IPS-11a (cell line): ENCODE measurements around the gene NCKAP5L.

Source experiments
- H3K4me3 ChIP-seq: one replicate; pipeline ENCODE4 v1.5.1; 2013; ENCODE audit warnings: low read depth, low read length, control low read depth

Gene NCKAP5L

DNA sequence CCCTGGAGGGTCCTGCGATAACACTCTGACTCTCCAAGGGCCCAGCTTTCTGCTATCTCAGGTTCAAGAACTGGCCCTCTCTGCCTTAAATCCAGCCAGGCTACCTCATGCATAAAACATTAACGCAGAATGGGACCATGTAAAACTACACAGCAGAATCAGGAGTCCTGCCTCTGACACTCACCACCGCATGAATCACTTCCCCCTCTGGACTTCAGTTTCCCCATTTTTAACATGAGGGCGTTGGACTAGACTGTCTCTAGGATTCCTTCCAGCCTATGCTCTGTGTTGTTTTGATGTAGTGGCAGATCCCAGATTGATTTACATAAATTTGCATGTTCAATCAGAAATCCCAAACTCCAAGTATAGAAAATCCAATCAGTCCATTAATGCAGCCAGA is 3.3 kb downstream of the NCKAP5L start:
- no peak overlapping the region for H3K4me3 ChIP-seq

GRCh38 chr12:49824416-49824815 is 3.8 kb downstream of the NCKAP5L start:
- H3K4me3 ChIP-seq: no peak overlapping the region

GRCh38 chr12:49823951-49824350 is 4.3 kb downstream of the NCKAP5L start:
- H3K4me3 ChIP-seq: no peak overlapping the region

DNA sequence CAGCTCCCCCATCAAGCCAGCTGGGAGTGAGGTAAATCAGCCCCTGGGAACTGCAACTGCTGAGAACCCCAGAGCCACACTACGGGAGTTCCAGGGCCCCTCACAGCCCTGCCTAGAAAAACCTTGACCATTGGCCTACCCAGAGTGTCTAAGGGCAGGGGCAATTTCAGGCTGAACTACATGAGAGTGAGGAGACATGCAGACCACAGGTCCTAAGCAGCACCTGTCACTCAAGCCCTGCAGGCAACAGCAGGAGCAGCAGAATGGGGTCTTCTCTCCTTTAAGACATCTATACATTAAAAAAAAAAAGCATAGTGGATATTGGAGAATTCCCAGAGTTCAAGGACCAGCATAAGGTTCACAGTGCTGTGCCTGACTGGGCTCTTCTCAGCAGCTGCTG is 4.9 kb downstream of the NCKAP5L start:
- H3K4me3 ChIP-seq: no peak overlapping the region

DNA sequence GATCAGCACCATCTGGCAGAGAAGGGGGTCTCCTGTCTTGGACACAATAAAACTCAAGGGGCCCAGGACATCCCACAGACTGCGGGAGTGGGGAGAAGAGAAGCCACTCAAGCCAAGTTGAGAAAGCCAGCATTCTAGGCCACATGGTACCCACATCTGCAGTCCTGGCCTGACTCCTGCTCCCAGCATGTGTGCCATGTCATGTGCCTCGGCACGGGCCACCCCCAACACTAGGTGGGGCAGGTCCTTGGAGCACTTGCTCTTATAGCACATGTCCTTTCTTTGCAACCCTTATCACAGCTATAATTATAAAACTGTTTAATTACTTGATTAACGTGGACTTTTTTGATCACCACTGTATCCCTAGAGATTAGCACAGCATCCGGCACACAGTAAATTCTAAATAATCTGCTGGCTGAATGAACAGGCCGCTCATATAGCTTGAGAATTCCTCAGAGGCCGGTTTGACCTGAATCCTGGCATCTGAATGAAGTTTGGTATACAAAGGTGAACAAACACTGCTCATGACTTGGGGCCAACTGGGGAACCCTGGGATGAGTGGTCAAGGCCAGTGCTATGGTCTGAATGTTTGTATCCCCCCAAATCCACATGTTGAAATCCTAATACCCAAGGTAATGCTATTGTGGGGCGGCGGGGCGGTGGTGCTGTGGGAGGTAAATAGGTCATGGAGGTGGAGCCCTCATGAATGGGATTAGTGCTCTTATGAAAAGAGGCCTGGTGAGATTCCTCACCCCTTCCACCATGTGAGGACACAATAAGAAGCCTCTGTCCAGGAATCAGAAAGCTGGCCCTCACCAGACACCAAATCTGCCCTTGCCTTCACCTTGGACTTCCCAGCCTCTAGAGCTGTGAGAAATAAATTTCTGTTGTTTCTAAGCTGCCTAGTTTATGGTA is 6.6 kb downstream of the NCKAP5L start:
- H3K4me3 ChIP-seq: no peak overlapping the region

DNA sequence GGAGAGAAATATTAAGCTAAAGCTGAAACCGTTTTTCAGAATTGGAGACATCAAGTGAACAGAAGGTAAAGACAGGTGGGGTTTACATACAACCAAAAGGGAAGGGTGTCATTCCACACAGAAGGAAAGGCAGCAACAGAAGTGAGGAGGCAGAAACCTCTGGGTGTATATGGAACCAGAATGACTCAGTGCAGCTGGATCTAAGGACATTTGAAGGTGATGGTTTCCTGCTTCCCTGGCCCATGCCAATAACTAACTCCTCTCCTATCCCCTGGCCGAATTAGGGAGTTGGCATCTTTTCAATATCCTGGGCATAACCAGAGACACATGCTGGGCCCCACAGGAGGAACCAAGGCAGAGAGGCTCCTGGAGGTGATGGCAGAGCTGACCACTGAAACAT is 8.4 kb downstream of the NCKAP5L start:
- no peak overlapping the region for H3K4me3 ChIP-seq

- H3K4me3 ChIP-seq: no peak overlapping the region
Measured at GRCh38 chr12:49818241-49818895, 9.8 kb downstream of the NCKAP5L start.

- H3K4me3 ChIP-seq: no peak overlapping the region
Measured at GRCh38 chr12:49813131-49813530, 15.1 kb downstream of the NCKAP5L start.

DNA sequence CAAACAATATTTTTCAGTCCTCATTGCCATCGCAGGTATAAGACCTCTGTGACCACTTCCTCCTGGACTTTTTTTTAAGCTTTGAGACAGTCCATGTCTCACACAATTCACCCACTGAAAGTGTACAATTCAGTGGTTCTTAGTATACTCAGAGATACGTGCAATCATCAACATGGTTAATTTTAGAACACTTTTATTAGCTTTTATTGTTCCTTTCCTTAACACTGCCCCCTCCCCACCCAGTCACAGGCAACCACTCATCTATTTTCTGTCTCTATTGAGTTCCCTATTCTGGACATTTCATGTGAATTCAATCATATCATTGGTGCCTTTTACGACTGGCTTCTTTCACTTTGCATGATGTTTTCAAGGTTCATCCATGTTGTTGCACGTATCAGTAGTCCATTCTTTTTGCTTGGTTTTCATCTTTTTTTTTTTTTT is 16.2 kb downstream of the NCKAP5L start:
- no peak overlapping the region for H3K4me3 ChIP-seq

- no peak overlapping the region for H3K4me3 ChIP-seq
Measured at GRCh38 chr12:49811136-49811535, 17.1 kb downstream of the NCKAP5L start.

DNA sequence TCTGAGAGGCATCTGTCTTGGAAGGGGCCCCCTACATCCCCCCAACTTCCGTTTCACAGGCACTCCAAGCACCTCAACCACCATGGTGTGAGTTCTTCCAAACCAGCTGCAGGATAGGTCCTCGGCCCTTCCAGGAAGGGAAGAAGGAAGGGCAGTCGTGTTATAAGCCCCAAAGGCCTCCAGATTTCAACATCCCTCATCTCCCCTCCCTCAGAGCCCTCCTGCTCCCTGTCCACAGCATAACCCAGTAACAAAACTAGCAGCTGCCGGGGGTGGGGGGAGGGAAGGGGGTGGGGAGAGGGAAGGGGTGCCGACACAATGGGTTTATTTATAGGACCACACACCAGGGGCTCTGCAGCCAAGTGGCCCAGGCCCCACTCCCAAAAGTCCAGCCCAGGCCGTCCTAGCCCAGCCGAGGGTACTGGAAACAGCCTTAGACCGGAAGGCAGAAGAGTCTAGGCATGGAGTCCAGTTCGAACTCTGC is 18.3 kb downstream of the NCKAP5L start:
- H3K4me3 ChIP-seq: no peak overlapping the region

DNA sequence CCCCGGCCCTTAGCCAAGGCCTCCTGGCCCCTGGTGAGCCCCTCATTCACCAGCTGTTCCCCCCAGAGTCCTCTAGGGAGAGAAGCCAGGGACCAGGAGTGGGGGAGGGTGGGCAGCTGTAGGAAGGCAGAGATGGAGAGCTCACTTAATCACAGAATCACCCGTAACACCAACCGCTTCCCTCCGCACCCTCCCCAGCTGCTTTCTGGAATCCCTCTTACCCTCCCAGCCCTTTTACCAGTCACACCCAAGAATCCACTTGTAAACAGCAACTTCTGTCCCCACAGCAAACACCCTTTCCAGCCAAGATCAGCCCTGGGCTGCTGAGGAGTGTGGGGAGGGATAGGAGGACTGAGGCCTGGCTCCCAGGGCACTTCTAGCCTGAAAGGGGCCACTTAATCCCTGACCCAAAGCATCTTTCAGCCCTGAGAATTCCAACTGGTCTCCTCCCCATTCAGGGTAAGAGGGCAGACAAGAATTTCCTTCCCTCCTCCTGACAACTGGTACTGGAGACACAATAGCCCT is 18.8 kb downstream of the NCKAP5L start:
- H3K4me3 ChIP-seq: no peak overlapping the region

DNA sequence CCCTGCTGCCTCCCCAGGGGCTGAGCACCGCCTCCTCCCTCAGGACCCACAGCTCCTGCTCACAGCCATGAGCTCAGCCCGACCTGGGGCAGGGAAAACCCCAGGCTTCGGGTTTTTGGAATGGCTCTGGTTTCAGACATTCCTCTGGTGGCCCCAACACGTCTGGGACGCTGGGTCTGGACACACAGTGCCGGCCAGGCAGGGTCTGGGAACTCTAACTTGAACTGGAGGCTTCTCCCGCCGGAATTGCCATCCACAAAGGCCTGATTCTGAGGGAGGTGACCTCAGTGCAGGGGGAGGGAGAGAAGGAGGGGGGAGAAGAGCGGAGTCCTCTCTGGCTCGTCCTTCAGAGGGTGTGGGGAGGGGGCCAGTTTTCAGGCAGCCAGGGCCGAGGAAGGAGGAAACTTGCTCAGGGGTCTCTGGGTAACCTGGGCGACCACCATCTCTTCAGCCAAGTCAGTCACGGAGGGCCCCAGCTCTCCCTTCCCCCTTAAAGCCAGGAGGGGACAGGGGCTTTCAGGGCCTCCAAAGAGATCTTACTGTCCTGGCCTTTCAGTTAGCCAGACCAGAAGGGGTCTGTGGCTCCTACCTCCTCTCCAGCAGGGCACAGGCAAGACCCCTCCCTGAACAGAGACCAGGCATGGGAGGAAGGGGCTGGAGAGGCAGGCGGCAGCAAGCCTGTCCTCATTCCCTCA is 19.4 kb downstream of the NCKAP5L start:
- no peak overlapping the region for H3K4me3 ChIP-seq

GRCh38 chr12:49807991-49808580 is 20.1 kb downstream of the NCKAP5L start:
- no peak overlapping the region for H3K4me3 ChIP-seq

- H3K4me3 ChIP-seq: no peak overlapping the region
Measured at GRCh38 chr12:49806877-49807276, 21.3 kb downstream of the NCKAP5L start.

DNA sequence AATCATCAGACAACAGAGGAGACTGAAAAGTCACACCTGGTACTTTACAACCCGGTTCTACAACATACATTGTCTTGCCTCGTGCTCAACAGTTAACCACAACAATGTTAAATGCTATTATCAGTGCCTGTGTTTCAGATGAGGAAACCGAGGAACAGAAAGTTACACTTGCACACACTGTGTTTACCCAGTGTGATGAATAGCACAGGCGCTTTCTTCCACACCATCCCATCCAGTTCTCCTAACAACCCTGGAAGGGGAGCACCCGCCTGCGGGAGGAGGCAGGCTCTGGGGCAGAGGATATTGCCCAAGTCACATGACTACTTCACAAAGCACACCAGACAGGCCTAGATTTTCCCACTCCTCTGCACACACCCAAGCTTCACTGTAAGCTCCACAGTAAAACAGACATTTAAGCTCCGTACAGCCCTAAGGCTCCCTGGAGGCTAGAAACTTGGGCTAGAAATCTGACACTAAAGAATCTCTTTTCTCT is 21.8 kb downstream of the NCKAP5L start:
- no peak overlapping the region for H3K4me3 ChIP-seq

DNA sequence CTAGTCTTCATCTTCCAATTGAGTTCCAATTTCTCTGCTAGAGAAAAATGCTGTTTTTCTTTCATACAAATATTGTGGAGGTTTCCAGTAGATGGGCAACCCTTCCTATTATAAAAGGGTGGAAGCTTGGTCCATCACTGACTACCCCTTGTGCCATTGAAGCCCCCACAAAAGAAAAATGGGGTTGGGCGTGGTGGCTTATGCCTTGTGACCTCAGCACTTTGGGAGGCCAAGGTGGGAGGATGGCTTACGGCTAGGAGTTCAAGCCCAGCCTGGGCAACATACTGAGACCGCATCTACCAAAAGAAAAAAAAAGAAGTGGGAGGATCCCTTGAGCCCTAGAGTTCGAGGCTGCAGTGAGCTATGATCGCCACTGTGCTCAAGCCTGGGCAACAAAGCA is 22.8 kb downstream of the NCKAP5L start:
- no peak overlapping the region for H3K4me3 ChIP-seq

GRCh38 chr12:49804821-49805220 is 23.4 kb downstream of the NCKAP5L start:
- no peak overlapping the region for H3K4me3 ChIP-seq

DNA sequence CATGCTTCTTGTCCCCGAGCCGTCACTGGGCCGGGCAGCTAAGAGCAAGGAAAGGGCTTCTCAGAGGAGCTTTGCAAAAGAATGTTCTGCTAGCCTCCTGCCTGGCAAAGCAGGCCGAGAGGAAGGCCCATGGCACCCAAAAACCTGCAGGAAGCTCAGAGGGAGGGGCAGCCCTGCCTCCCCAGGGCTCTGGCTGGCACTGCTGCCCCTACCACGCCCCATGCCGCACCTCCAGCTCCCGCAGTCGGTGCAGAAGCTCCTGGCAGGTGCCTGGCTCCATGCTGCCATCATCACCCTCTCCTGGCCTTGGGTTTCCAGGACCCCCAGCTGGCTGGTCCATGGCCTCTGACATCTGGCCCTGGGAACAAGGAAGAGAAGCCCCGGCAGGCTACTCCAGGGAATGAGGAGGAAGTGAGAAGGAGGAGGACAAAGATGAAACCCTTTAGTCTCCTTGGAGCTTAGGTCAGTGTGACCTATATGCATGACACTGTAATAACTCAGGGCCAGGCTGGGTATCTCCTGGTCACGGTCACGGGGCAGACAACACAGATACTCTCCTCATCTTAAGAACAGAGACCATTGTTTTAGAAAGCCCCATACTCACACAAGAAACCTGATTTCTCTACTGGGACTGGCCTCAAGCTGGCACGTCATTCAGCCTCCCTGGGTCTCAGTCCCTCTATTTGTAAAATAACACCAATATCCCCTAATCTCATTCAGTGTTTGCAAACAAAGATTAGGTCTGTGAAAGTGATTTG is 24.3 kb downstream of the NCKAP5L start:
- no peak overlapping the region for H3K4me3 ChIP-seq
